Right lobe of liver (tissue), 6 donors: ENCODE measurements around the gene CCR5. TPM values are rescaled to one million over a fixed set of nuclear protein-coding genes. Genes with fewer than 3 reads are reported as not detected.

Experiments
- ATAC-seq, 4 donors: fragments of 200-7000 bp; cut with Tn5 transposase; one replicate each; pipeline ENCODE4 v1.9.1; 2020; ENCODE audit warnings: mild to moderate bottlenecking in 4 of 4, moderate library complexity in 4 of 4
- DNase-seq, 3 donors: peaks; one replicate each; pipeline ENCODE4 v3.0.0-alpha.2; 2020
- H3K27ac ChIP-seq, 3 donors: fragments of 200-600 bp; one replicate each; pipeline ENCODE4 v1.8.0; 2022
- H3K27me3 ChIP-seq, 2 donors: fragments of 200-600 bp; one replicate each; pipeline ENCODE4 v1.8.0; 2022
- H3K36me3 ChIP-seq, 4 donors: fragments of 200-600 bp; sonication (generic) in 1 of 4; one replicate each; pipeline versions ENCODE4 v1.5.1 to v1.8.0; 2017 to 2022; ENCODE audit warnings: control low read depth in 1 of 4
- H3K4me1 ChIP-seq, 4 donors: fragments of 200-600 bp; sonication (generic) in 1 of 4; one replicate each; pipeline versions ENCODE4 v1.5.1 to v1.8.0; 2017 to 2022; ENCODE audit warnings: control low read depth in 1 of 4
- H3K4me3 ChIP-seq, 3 donors: fragments of 200-600 bp; one replicate each; pipeline ENCODE4 v1.8.0; 2022
- H3K9me3 ChIP-seq, 4 donors: fragments of 200-600 bp; sonication (generic) in 1 of 4; one replicate each; pipeline versions ENCODE4 v1.5.1 to v1.8.0; 2017 to 2022; ENCODE audit warnings: control low read depth in 1 of 4
- POLR2A ChIP-seq: fragments of 450-650 bp; IDR thresholded peaks from one replicate; pipeline ENCODE4 v1.6.1; 2017; ENCODE audit warnings: antibody characterized with exemption, mild to moderate bottlenecking
- whole genome bisulfite sequencing: methylation state at CpG from one replicate; pipeline ENCODE4 v1.1.6; 2018; ENCODE audit warnings: low coverage, low lambda C conversion rate; ENCODE audit not compliant: insufficient coverage; ENCODE audit errors: missing lambda C conversion rate; 5-methylcytosine and 5-hydroxymethylcytosine counted together
- intact Hi-C, 2 donors: fragments of 100-400 bp; cut with DNase I; formaldehyde crosslinking; loops; one replicate each; pipeline versions ENCODE4 v1.11.2 to v1.14.1; 2022
- total RNA-seq, 6 experiments: library from RNA; depleted of rRNA in 2 of 6; stranded (reverse); fragments of >200 nt in 2 of 6; fragmentation: NEBNext Ultra II Directional in 3 of 6; extraction: Animal tissue kit (Norgen Biotek cat#: 25700) in 3 of 6; gene quantifications; one replicate each; pipeline versions ENCODE4 v1.1.0 to v1.2.4, GENCODE V29; 2016 to 2023
- TF ChIP-seq, protein P1 (sequence below), 4 donors: fragments of 200-600 bp in 3 of 4; fragments of 450-650 bp in 1 of 4; IDR thresholded peaks; one replicate each; pipeline versions ENCODE4 v1.5.1 to v1.8.0; 2016 to 2022; ENCODE audit warnings: antibody characterized with exemption in 4 of 4, mild to moderate bottlenecking in 2 of 4
- donor health status: DM: no; HTN: yes; CAD: no.
- donor health status: DM: no; HTN: no; CAD: no.
- donor health status: DM: no; HTN: no; CAD: no.
- donor health status: DM: no; HTN: yes; CAD: no.
- donor health status: DM: no; HTN: yes; CAD: no.

The CCR5 gene
- total RNA-seq, 6 experiments from 2014 or later, result 0.22 to 2.0 (median 0.43) TPM

DNA sequence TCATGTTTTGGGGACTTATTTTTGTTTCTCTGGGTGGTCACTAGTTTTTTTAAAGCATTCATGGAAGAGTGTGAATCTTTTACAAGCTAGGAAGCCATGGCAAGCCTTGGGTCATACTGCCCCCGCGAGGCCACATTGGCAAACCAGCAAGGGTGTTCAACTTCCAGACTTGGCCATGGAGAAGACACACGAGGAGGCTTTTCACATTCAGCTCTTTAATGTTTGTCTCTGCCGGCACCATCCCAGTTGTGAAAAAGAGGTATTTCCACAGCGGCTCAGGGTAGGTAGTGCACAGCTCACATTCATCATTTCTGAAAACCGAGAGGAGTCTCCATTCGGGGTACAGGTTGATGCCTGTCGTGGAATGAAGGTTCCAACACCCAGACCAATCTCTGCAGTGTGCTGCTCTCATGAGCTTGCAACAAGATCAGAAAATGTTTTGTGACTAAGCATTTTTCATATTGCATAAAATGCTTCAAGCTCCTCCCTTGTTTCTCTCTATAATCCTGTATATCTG, 7.7 kb downstream of the CCR5 start:
- 15% methylated on average over 6 of the region's 8 CpGs for WGBS
- Histone ChIP-seq H3K36me3 (no peaks in the 10 kb centered on the region), H3K4me1 (peaks cover 0 to 10% (median 3%) of the 10 kb centered on the region in 4 donors), H3K9me3 (no peaks in the 10 kb centered on the region), H3K4me3 (no peak overlapping the region), H3K27me3 (no peaks in the 10 kb centered on the region), H3K27ac (no peak overlapping the region)
- DNase-seq (peak; percentile 67 to 71 (median 70)), ATAC-seq (peak; percentile 70 to 79 (median 72))
- TF ChIP-seq POLR2A, result no peak
- TF ChIP-seq, protein P1, sequence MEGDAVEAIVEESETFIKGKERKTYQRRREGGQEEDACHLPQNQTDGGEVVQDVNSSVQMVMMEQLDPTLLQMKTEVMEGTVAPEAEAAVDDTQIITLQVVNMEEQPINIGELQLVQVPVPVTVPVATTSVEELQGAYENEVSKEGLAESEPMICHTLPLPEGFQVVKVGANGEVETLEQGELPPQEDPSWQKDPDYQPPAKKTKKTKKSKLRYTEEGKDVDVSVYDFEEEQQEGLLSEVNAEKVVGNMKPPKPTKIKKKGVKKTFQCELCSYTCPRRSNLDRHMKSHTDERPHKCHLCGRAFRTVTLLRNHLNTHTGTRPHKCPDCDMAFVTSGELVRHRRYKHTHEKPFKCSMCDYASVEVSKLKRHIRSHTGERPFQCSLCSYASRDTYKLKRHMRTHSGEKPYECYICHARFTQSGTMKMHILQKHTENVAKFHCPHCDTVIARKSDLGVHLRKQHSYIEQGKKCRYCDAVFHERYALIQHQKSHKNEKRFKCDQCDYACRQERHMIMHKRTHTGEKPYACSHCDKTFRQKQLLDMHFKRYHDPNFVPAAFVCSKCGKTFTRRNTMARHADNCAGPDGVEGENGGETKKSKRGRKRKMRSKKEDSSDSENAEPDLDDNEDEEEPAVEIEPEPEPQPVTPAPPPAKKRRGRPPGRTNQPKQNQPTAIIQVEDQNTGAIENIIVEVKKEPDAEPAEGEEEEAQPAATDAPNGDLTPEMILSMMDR (IDR thresholded peaks at IDR 0.05), result peak; percentile 46 to 76 (median 63)
- intact Hi-C loops, result no loop called here

DNA sequence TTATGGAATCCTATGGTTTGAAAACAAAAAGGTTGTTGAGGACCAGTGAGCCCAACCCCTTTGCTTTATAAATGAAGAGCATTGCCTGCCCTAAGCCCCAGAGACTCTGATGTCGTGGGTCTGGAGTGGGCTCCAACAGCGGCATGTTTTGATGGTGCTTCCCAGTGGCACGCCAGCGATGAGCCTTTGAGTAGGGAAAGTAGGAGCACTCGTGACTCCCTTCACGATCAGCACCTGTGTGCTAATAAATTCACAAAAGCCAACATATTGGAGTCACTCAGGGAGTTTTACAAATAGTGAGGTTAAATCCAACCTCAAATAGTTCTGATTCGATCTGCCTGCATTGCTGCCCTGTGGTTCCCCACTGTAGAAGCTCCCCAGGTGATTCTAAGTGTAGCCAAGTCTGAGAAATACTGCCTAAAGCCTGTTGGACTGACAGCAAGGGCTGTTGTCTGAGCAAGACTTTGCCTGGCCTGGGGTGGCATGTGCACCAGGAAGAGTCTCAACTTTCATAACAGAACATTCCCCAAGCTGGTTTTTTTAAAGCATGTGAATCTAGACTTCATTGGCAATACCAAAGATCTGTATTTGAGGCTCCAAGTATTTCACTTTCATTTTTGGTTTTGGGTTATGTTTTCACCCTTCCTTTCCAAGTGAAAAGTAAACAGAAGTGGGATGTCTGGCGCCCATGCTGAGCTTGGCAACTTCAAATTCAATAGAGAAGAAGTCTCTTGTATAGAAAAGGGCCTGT, 9.9 kb downstream of the CCR5 start:
- H3K27me3 ChIP-seq, result no peaks in the 10 kb centered on the region

GRCh38 chr3:46381625-46382024, 10.9 kb downstream of the CCR5 start:
- no peaks in the 10 kb centered on the region for H3K27me3 ChIP-seq
- H3K4me1 ChIP-seq, result peaks cover 0 to 10% (median 3%) of the 10 kb centered on the region in 4 donors
- WGBS, result 63% methylated on average over 3 of the region's 3 CpGs
- TF ChIP-seq, protein P1 (IDR thresholded peaks at IDR 0.05), result no peak
- TF ChIP-seq POLR2A, result no peak
- no peaks in the 10 kb centered on the region for H3K9me3 ChIP-seq
- H3K36me3 ChIP-seq, result no peaks in the 10 kb centered on the region
- DNase-seq (no peak), ATAC-seq (no peak)
- no peak overlapping the region for H3K4me3 ChIP-seq
- peak overlapping the region in 1 of 3 donors; percentile 8 for H3K27ac ChIP-seq
- intact Hi-C loops, result no loop called here

More for the DNA sequence above, 9.9 kb downstream of the CCR5 start:
- WGBS, result 75% methylated on average over 8 of the region's 8 CpGs
- intact Hi-C loops, result no loop called here
- no peaks in the 10 kb centered on the region for H3K9me3 ChIP-seq
- TF ChIP-seq, protein P1 (IDR thresholded peaks at IDR 0.05), result no peak
- no peak for TF ChIP-seq POLR2A
- no peaks in the 10 kb centered on the region for H3K36me3 ChIP-seq
- DNase-seq (no peak), ATAC-seq (peak; percentile 65 to 83 (median 68))
- peak overlapping the region in 2 of 3 donors; percentile 8 to 27 for H3K27ac ChIP-seq
- H3K4me3 ChIP-seq, result no peak overlapping the region
- peaks cover 0 to 10% (median 3%) of the 10 kb centered on the region in 4 donors for H3K4me1 ChIP-seq

DNA sequence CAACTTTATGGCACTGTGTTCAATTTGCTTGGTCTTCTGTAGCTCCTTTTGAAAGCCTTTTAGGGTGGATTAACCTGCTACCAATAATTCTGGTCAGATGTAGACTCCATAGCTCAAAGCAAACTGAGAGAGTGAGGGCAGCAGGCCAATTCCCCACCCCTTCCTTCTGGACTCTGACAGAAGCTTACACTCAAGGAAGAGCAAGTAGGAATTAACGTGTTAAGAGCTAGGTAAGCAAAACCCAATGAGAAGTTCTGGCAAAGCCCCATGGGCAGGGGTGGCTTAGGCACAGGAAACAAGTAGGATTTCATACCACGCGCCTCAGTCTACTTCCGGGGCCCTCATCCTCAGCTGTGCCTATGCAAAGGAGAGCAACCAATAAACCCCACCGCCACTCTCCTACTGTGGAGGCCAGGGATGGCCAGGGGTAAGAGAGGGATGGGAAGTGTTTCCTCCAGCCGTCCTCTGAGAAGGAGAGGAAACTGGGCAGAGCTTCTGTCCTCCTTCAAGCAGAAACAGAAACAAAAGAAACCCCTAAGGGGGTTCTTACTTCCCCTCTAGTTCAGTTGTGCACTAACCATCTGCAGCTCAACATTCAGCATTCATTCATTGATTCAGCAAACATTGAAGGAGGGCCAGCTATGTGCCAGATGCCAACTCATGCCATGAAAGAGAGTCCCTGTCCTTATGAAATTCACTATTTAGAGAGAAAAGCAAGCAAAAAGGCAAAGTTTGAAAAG, 12.6 kb downstream of the CCR5 start:
- Histone ChIP-seq H3K27ac (no peak overlapping the region), H3K27me3 (no peaks in the 10 kb centered on the region), H3K9me3 (no peaks in the 10 kb centered on the region), H3K4me1 (peaks cover 0 to 10% (median 3%) of the 10 kb centered on the region in 4 donors), H3K36me3 (no peaks in the 10 kb centered on the region), H3K4me3 (no peak overlapping the region)
- TF ChIP-seq, protein P1 (IDR thresholded peaks at IDR 0.05), result no peak
- no peak for TF ChIP-seq POLR2A
- WGBS, result 66% methylated on average over 4 of the region's 6 CpGs
- DNase-seq, result no peak
- intact Hi-C loops, result no loop called here
- ATAC-seq, result peak in 3 of 4 donors; percentile 15 to 35 (median 28)
